ENCODE results near the gene IDS.
"Not testable (repeated sequence)": the region's sequence is repeated elsewhere in the genome, so short reads cannot be mapped to it uniquely, and the experiment has no call there.

- not testable (repeated sequence) for TF ChIP-seq CTCF (IDR thresholded peaks at IDR 0.05; ENCODE audit: extremely low read depth in 1 of 2, insufficient read depth in 1 of 2, low read depth in 1 of 2, low read length in 2 of 2); POLR2A (IDR thresholded peaks at IDR 0.05; ENCODE audit: low read depth, low read length); POLR2AphosphoS5 (IDR thresholded peaks at IDR 0.05; ENCODE audit: insufficient read depth, low read depth, low read length)
Measured at GRCh38 chrX:149488008-149488407, 17.1 kb downstream of the IDS start.

Measured in endothelial cell of umbilical vein (primary cell).